Left lung (tissue), 10 donors: Measurements from ENCODE around the gene BOD1L1. TPM values are rescaled to one million over a fixed set of nuclear protein-coding genes. Genes with fewer than 3 reads are reported as not detected.

Experiments used
- ATAC-seq: fragments of 200-7000 bp; cut with Tn5 transposase; one replicate; pipeline ENCODE4 v1.9.1; 2020; ENCODE audit warnings: moderate library complexity
- DNase-seq, 4 donors: peaks; one replicate each; pipeline ENCODE4 v3.0.0-alpha.2; 2013 to 2020
- H3K27ac ChIP-seq, 2 donors: fragments of 200-600 bp; sonication (generic) in 1 of 2; one replicate each; pipeline versions ENCODE4 v1.5.0 to v1.8.0; 2020 to 2021
- H3K27me3 ChIP-seq, 2 donors: fragments of 200-600 bp; sonication (generic) in 1 of 2; one replicate each; pipeline versions ENCODE4 v1.5.0 to v1.8.0; 2020 to 2021
- H3K36me3 ChIP-seq, 2 donors: fragments of 200-600 bp; sonication (generic) in 1 of 2; one replicate each; pipeline versions ENCODE4 v1.5.0 to v1.8.0; 2020 to 2021
- H3K4me1 ChIP-seq, 2 donors: fragments of 200-600 bp; one replicate each; pipeline ENCODE4 v1.8.0; 2021
- H3K4me3 ChIP-seq, 2 donors: fragments of 200-600 bp; sonication (generic) in 1 of 2; one replicate each; pipeline versions ENCODE4 v1.5.0 to v1.8.0; 2020 to 2021; ENCODE audit warnings: mild to moderate bottlenecking in 1 of 2
- H3K9me3 ChIP-seq, 2 donors: fragments of 200-600 bp; sonication (generic) in 1 of 2; one replicate each; pipeline versions ENCODE4 v1.5.0 to v1.8.0; 2020 to 2021
- CTCF ChIP-seq, 2 donors: fragments of 200-600 bp; sonication (generic) in 1 of 2; IDR thresholded peaks; one replicate each; pipeline versions ENCODE4 v1.5.0 to v1.8.0; 2021; ENCODE audit warnings: antibody characterized with exemption in 2 of 2
- intact Hi-C, 2 donors: fragments of 100-400 bp; cut with DNase I; formaldehyde crosslinking; loops; one replicate each; pipeline versions ENCODE4 v1.11.2 to v1.14.2; 2022
- polyA plus RNA-seq, 6 donors: library from polyadenylated mRNA; unstranded; fragments of 120-200 nt; gene quantifications; one replicate each; pipeline ENCODE4 v1.2.1, GENCODE V29; 2013; ENCODE audit not compliant: insufficient read length in 6 of 6
- total RNA-seq, 2 donors: library from RNA; stranded (reverse); fragmentation: NEBNext Ultra II Directional; extraction: Animal tissue kit (Norgen Biotek cat#: 25700); gene quantifications; one replicate each; pipeline ENCODE4 v1.2.1, GENCODE V29; 2021
- donor health status: DM: no; HTN: yes; CAD: no.
- donor health status: DM: no; HTN: no; CAD: no.

Gene BOD1L1
- total and polyA plus RNA-seq, 8 donors, result 25.9 to 78.0 (median 60.5) TPM

GRCh38 chr4:13618212-13618806, 9.2 kb downstream of the BOD1L1 start:
- H3K36me3 ChIP-seq, result peaks cover 0 to 60% of the 10 kb centered on the region in 2 donors
- no peak for ATAC-seq
- intact Hi-C loops, result no loop called here

GRCh38 chr4:13617801-13618200, 9.7 kb downstream of the BOD1L1 start:
- no peaks in the 10 kb centered on the region for H3K9me3 ChIP-seq
- DNase-seq (no peak), ATAC-seq (no peak)
- no peak overlapping the region for H3K27ac ChIP-seq
- H3K4me1 ChIP-seq, result peaks cover 0 to 36% of the 10 kb centered on the region in 2 donors
- H3K36me3 ChIP-seq, result peaks cover 0 to 65% of the 10 kb centered on the region in 2 donors
- intact Hi-C loops, result no loop called here
- H3K4me3 ChIP-seq, result no peak overlapping the region
- H3K27me3 ChIP-seq, result no peaks in the 10 kb centered on the region
- TF ChIP-seq CTCF (IDR thresholded peaks at IDR 0.05), result no peak

More at GRCh38 chr4:13618212-13618806, 9.2 kb downstream of the BOD1L1 start:
- DNase-seq, result no peak
- Histone ChIP-seq H3K27me3 (no peaks in the 10 kb centered on the region), H3K4me3 (no peak overlapping the region), H3K9me3 (no peaks in the 10 kb centered on the region), H3K4me1 (peaks cover 0 to 37% of the 10 kb centered on the region in 2 donors), H3K27ac (no peak overlapping the region)
- TF ChIP-seq CTCF (IDR thresholded peaks at IDR 0.05), result no peak

GRCh38 chr4:13616597-13616996, 10.9 kb downstream of the BOD1L1 start:
- no peak overlapping the region for H3K4me3 ChIP-seq
- no peak for TF ChIP-seq CTCF (IDR thresholded peaks at IDR 0.05)
- H3K4me1 ChIP-seq, result peaks cover 0 to 31% of the 10 kb centered on the region in 2 donors
- no peak overlapping the region for H3K27ac ChIP-seq
- intact Hi-C loops, result no loop called here
- DNase-seq (no peak), ATAC-seq (no peak)
- peaks cover 0 to 77% of the 10 kb centered on the region in 2 donors for H3K36me3 ChIP-seq
- H3K27me3 ChIP-seq, result no peaks in the 10 kb centered on the region
- H3K9me3 ChIP-seq, result no peaks in the 10 kb centered on the region

GRCh38 chr4:13615161-13615560, 12.4 kb downstream of the BOD1L1 start:
- no peak for DNase-seq
- ATAC-seq, result no peak
- Histone ChIP-seq H3K27ac (peak overlapping the region in 1 of 2 donors; percentile 65), H3K4me1 (peaks cover 0 to 26% of the 10 kb centered on the region in 2 donors), H3K27me3 (no peaks in the 10 kb centered on the region), H3K9me3 (no peaks in the 10 kb centered on the region), H3K36me3 (peaks cover 0 to 92% of the 10 kb centered on the region in 2 donors), H3K4me3 (no peak overlapping the region)
- intact Hi-C loops, result no loop called here
- no peak for TF ChIP-seq CTCF (IDR thresholded peaks at IDR 0.05)

GRCh38 chr4:13612569-13612968, 15.0 kb downstream of the BOD1L1 start:
- Histone ChIP-seq H3K27me3 (no peaks in the 10 kb centered on the region), H3K4me1 (peaks cover 0 to 26% of the 10 kb centered on the region in 2 donors), H3K9me3 (no peaks in the 10 kb centered on the region), H3K4me3 (no peak overlapping the region), H3K27ac (no peak overlapping the region), H3K36me3 (peaks cover 0 to 96% of the 10 kb centered on the region in 2 donors)
- no peak for DNase-seq
- ATAC-seq, result no peak
- intact Hi-C loops, result no loop called here
- no peak for TF ChIP-seq CTCF (IDR thresholded peaks at IDR 0.05)
